Neuronal stem cell (in vitro differentiated cells): ENCODE results near the gene MRPL53.

Experiments used
- DNase-seq: peaks from one replicate; pipeline ENCODE4 v3.0.0-alpha.2; 2013; ENCODE audit warnings: low spot score
- H2AFZ ChIP-seq: one replicate; pipeline ENCODE4 v1.6.1; 2013; ENCODE audit warnings: mild to moderate bottlenecking, low read length, inconsistent platforms
- H2AK5ac ChIP-seq: 2 replicates; pipeline ENCODE4 v1.6.1; 2013; ENCODE audit warnings: low read depth, mild to moderate bottlenecking, inconsistent platforms, low read length, moderate library complexity, mixed read lengths
- H2BK120ac ChIP-seq: 2 replicates; pipeline ENCODE4 v1.6.1; 2013; ENCODE audit warnings: low read depth, mild to moderate bottlenecking, inconsistent platforms, low read length, moderate library complexity, mixed read lengths
- H2BK12ac ChIP-seq: one replicate; pipeline ENCODE4 v1.6.1; 2013; ENCODE audit warnings: low read length, inconsistent platforms
- H2BK15ac ChIP-seq: 2 replicates; pipeline ENCODE4 v1.6.1; 2013; ENCODE audit warnings: mild to moderate bottlenecking, low read length, inconsistent platforms, mixed read lengths
- H2BK5ac ChIP-seq: one replicate; pipeline ENCODE4 v1.6.1; 2013; ENCODE audit warnings: inconsistent platforms, mild to moderate bottlenecking, low read length, moderate library complexity
- H3K14ac ChIP-seq: one replicate; pipeline ENCODE4 v1.6.1; 2013; ENCODE audit warnings: low read length, inconsistent platforms
- H3K18ac ChIP-seq: 2 replicates; pipeline ENCODE4 v1.6.1; 2013; ENCODE audit warnings: low read length, inconsistent platforms
- H3K23ac ChIP-seq: 2 replicates; pipeline ENCODE4 v1.6.1; 2013; ENCODE audit warnings: low read depth, mild to moderate bottlenecking, mixed read lengths, low read length, inconsistent platforms; ENCODE audit not compliant: poor library complexity
- H3K27ac ChIP-seq: replicated peaks from 3 replicates; pipeline ENCODE4 v1.5.1; 2013; ENCODE audit warnings: low read length, inconsistent platforms
- H3K27me3 ChIP-seq, 3 experiments: 2 replicates each; pipeline ENCODE4 v1.6.1; 2013; ENCODE audit warnings: low read length in 3 of 3, mild to moderate bottlenecking in 2 of 3, inconsistent platforms in 1 of 3, low read depth in 1 of 3, mixed read lengths in 1 of 3, moderate library complexity in 1 of 3; ENCODE audit not compliant: control insufficient read depth in 3 of 3, insufficient read depth in 3 of 3
- H3K36me3 ChIP-seq, 2 donors: replicated peaks in 1 of 2; 2 replicates each; pipeline ENCODE4 v1.6.1; 2013; ENCODE audit warnings: low read length in 2 of 2; ENCODE audit not compliant: control insufficient read depth in 2 of 2, insufficient read depth in 2 of 2
- H3K4ac ChIP-seq: 2 replicates; pipeline ENCODE4 v1.6.1; 2013; ENCODE audit warnings: inconsistent platforms, mild to moderate bottlenecking, low read length, moderate library complexity
- H3K4me1 ChIP-seq, 2 donors: 1 replicate in 1 of 2; 2 replicates in 1 of 2; pipeline ENCODE4 v1.6.1; 2013; ENCODE audit warnings: low read length in 2 of 2, low read depth in 1 of 2; ENCODE audit not compliant: control insufficient read depth in 2 of 2, insufficient read depth in 1 of 2
- H3K4me2 ChIP-seq: one replicate; pipeline ENCODE4 v1.6.1; 2013; ENCODE audit warnings: mild to moderate bottlenecking, low read length, inconsistent platforms; ENCODE audit not compliant: insufficient read depth, poor library complexity, severe bottlenecking
- H3K4me3 ChIP-seq, 2 donors: 2 replicates each; pipeline ENCODE4 v1.5.1; 2013; ENCODE audit warnings: low read length in 2 of 2, mild to moderate bottlenecking in 2 of 2, inconsistent platforms in 1 of 2, moderate library complexity in 1 of 2
- H3K79me1 ChIP-seq: one replicate; pipeline ENCODE4 v1.6.1; 2013; ENCODE audit warnings: low read depth, mild to moderate bottlenecking, inconsistent platforms, low read length, moderate library complexity
- H3K9ac ChIP-seq: one replicate; pipeline ENCODE4 v1.6.1; 2013; ENCODE audit warnings: mild to moderate bottlenecking, low read depth, low read length, inconsistent platforms; ENCODE audit not compliant: poor library complexity
- H3K9me3 ChIP-seq, 2 donors: replicated peaks in 1 of 2; 2 replicates each; pipeline versions ENCODE3 to v1.6.1; 2013; ENCODE audit warnings: low read length in 2 of 2, mild to moderate bottlenecking in 2 of 2, inconsistent platforms in 1 of 2, low read depth in 1 of 2, mixed read lengths in 1 of 2, moderate library complexity in 1 of 2; ENCODE audit not compliant: control insufficient read depth in 2 of 2, insufficient read depth in 1 of 2
- H4K8ac ChIP-seq: one replicate; pipeline ENCODE4 v1.6.1; 2013; ENCODE audit warnings: low read depth, mild to moderate bottlenecking, inconsistent platforms, low read length, moderate library complexity
- H4K91ac ChIP-seq: one replicate; pipeline ENCODE4 v1.6.1; 2013; ENCODE audit warnings: low read length, low read depth, mild to moderate bottlenecking, inconsistent platforms; ENCODE audit not compliant: poor library complexity
- WGBS, 2 donors: extraction: QIAGEN DNeasy Blood & Tissue Kit; methylation state at CpG; one replicate each; pipeline ENCODE4 v1.1.7; 2013; ENCODE audit warnings: missing lambda C conversion rate in 2 of 2, mixed read lengths in 1 of 2; ENCODE audit not compliant: insufficient read length in 2 of 2, insufficient replicate concordance in 1 of 2; ENCODE audit errors: extremely low coverage in 2 of 2; 5-methylcytosine and 5-hydroxymethylcytosine counted together

Gene MRPL53

GRCh38 chr2:74482801-74483674 lies 10.6 kb upstream of the MRPL53 start, which contains the start of the genes CCDC142 and TTC31:
Gene CCDC142, minus strand, starts transcription at chr2:74482998. Its CDS starts 161 bp downstream, at chr2:74482837.
Gene TTC31, plus strand, starts transcription at chr2:74483081. Its CDS starts 15 bp downstream, at chr2:74483096.
- Histone ChIP-seq H3K27ac (peak within 1 kb of the TSS; percentile 75), H3K23ac (peak within 1 kb of the TSS; percentile 98), H2AK5ac (peak within 1 kb of the TSS; percentile 91), H3K4me3 (peak within 1 kb of the TSS; percentile 81 to 85), H2BK120ac (peak within 1 kb of the TSS; percentile 67), H3K14ac (peak within 1 kb of the TSS; percentile 100), H2BK12ac (no peak within 1 kb of the TSS), H2BK15ac (peak within 1 kb of the TSS; percentile 99), H4K91ac (no peak within 1 kb of the TSS), H3K4ac (peak within 1 kb of the TSS; percentile 3), H3K9me3 (no peaks in the 10 kb centered on the region), H3K36me3 (peaks cover 7 to 33% of the 10 kb centered on the region in 2 donors), H3K4me1 (peaks cover 9 to 14% of the 10 kb centered on the region in 2 donors), H3K27me3 (no peaks in the 10 kb centered on the region), H2AFZ (peak within 1 kb of the TSS; percentile 93), H3K79me1 (peaks cover 12% of the 10 kb centered on the region), H4K8ac (peak within 1 kb of the TSS; percentile 78), H3K4me2 (peak within 1 kb of the TSS; percentile 98), H3K9ac (peak within 1 kb of the TSS; percentile 99), H3K18ac (peak within 1 kb of the TSS; percentile 99), H2BK5ac (peak within 1 kb of the TSS; percentile 88)
- WGBS, 2 donors = no CpG with 5 or more reads among the region's 50 CpGs
- DNase-seq = peak; percentile 94

DNA sequence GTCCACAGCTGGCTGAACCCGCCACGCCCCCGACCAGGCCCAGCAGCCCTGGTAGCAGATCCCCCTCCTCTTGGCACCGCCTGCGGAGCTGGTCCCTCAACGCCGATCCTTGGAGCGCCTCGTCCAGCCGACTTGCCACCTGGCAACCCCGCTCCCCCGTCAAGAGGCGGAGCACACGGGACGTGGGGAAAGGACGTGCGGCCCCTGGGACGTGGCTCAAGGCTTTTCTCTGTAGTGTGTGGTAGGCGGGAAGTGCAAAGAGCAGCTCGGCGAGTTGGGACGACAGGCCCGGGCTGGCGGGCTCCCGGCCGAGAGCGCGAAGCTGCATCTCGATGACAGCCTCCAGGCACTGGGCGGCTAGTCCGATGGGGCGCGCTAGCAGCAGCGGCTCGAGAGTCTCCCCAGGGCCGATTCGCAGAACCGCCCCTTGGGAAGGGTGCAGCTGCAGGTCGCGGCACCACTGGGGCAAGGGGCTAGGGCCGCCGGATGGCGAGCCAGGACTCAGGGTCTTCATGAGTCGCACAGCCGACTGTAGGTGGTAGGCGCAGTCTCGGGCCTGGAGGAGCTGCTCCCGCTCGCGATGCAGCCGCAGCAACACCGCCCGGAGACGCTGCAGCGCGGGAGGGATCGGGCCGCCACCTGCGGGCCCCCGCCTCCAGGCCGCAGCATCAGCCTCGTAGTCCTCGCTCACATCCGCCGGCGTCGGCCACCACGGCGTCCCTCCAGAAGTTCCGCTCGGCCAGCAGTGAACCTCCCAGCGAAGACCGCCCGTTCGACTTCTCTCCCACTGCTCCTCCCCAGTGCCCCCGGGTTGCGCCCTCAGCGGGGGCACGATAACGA lies 9.7 kb upstream of the MRPL53 start:
- Histone ChIP-seq H3K4ac (peak overlapping the region; percentile 3), H3K18ac (peak overlapping the region; percentile 99), H3K4me2 (peak overlapping the region; percentile 98), H4K91ac (no peak overlapping the region), H3K14ac (peak overlapping the region; percentile 100), H2AK5ac (peak overlapping the region; percentile 91), H2BK5ac (peak overlapping the region; percentile 88), H3K79me1 (peaks cover 12% of the 10 kb centered on the region), H3K27me3 (no peaks in the 10 kb centered on the region), H3K4me3 (peak overlapping the region; percentile 81 to 85), H2BK12ac (no peak overlapping the region), H2BK120ac (peak overlapping the region; percentile 67), H4K8ac (peak overlapping the region; percentile 78), H3K36me3 (peaks cover 12 to 39% of the 10 kb centered on the region in 2 donors), H2BK15ac (peak overlapping the region; percentile 99), H3K23ac (peak overlapping the region; percentile 98), H2AFZ (peak overlapping the region; percentile 93), H3K9me3 (no peaks in the 10 kb centered on the region), H3K27ac (peak overlapping the region; percentile 75), H3K4me1 (peaks cover 9 to 14% of the 10 kb centered on the region in 2 donors), H3K9ac (peak overlapping the region; percentile 99)
- no peak for DNase-seq
- WGBS, 2 donors = no CpG with 5 or more reads among the region's 80 CpGs

- DNase-seq = no peak
- Histone ChIP-seq H3K27ac (no peak overlapping the region), H3K4me1 (peaks cover 9 to 14% of the 10 kb centered on the region in 2 donors)
These were observed 9.0 kb upstream of the MRPL53 start for GRCh38 chr2:74481431-74481830.

More at GRCh38 chr2:74481431-74481830, 9.0 kb upstream of the MRPL53 start:
- Histone ChIP-seq H3K9me3 (no peaks in the 10 kb centered on the region), H3K27me3 (no peaks in the 10 kb centered on the region), H3K23ac (peak overlapping the region; percentile 98), H2BK120ac (no peak overlapping the region), H2BK15ac (no peak overlapping the region), H3K4ac (no peak overlapping the region), H3K9ac (peak overlapping the region; percentile 99), H2BK12ac (no peak overlapping the region), H3K4me2 (peak overlapping the region; percentile 98), H3K14ac (no peak overlapping the region), H3K4me3 (peak overlapping the region; percentile 81 to 85), H3K36me3 (peaks cover 14 to 42% of the 10 kb centered on the region in 2 donors), H2AK5ac (peak overlapping the region; percentile 91), H4K8ac (no peak overlapping the region), H3K79me1 (peaks cover 12% of the 10 kb centered on the region), H3K18ac (no peak overlapping the region), H4K91ac (no peak overlapping the region), H2AFZ (no peak overlapping the region), H2BK5ac (no peak overlapping the region)
- WGBS, 2 donors = no CpG with 5 or more reads among the region's 3 CpGs
